Left lung (tissue), 10 donors: ENCODE results near the gene CCDC54. TPM values are rescaled to one million over a fixed set of nuclear protein-coding genes. Genes with fewer than 3 reads are reported as not detected.

Source experiments
- ATAC-seq: fragments of 200-7000 bp; cut with Tn5 transposase; one replicate; pipeline ENCODE4 v1.9.1; 2020; ENCODE audit warnings: moderate library complexity
- DNase-seq, 4 donors: peaks; one replicate each; pipeline ENCODE4 v3.0.0-alpha.2; 2013 to 2020
- H3K27ac ChIP-seq, 2 donors: fragments of 200-600 bp; sonication (generic) in 1 of 2; one replicate each; pipeline versions ENCODE4 v1.5.0 to v1.8.0; 2020 to 2021
- H3K27me3 ChIP-seq, 2 donors: fragments of 200-600 bp; sonication (generic) in 1 of 2; one replicate each; pipeline versions ENCODE4 v1.5.0 to v1.8.0; 2020 to 2021
- H3K36me3 ChIP-seq, 2 donors: fragments of 200-600 bp; sonication (generic) in 1 of 2; one replicate each; pipeline versions ENCODE4 v1.5.0 to v1.8.0; 2020 to 2021
- H3K4me1 ChIP-seq, 2 donors: fragments of 200-600 bp; one replicate each; pipeline ENCODE4 v1.8.0; 2021
- H3K4me3 ChIP-seq, 2 donors: fragments of 200-600 bp; sonication (generic) in 1 of 2; one replicate each; pipeline versions ENCODE4 v1.5.0 to v1.8.0; 2020 to 2021; ENCODE audit warnings: mild to moderate bottlenecking in 1 of 2
- H3K9me3 ChIP-seq, 2 donors: fragments of 200-600 bp; sonication (generic) in 1 of 2; one replicate each; pipeline versions ENCODE4 v1.5.0 to v1.8.0; 2020 to 2021
- CTCF ChIP-seq, 2 donors: fragments of 200-600 bp; sonication (generic) in 1 of 2; IDR thresholded peaks; one replicate each; pipeline versions ENCODE4 v1.5.0 to v1.8.0; 2021; ENCODE audit warnings: antibody characterized with exemption in 2 of 2
- intact Hi-C, 2 donors: fragments of 100-400 bp; cut with DNase I; formaldehyde crosslinking; loops; one replicate each; pipeline versions ENCODE4 v1.11.2 to v1.14.2; 2022
- polyA plus RNA-seq, 6 donors: library from polyadenylated mRNA; unstranded; fragments of 120-200 nt; gene quantifications; one replicate each; pipeline ENCODE4 v1.2.1, GENCODE V29; 2013; ENCODE audit not compliant: insufficient read length in 6 of 6
- total RNA-seq, 2 donors: library from RNA; stranded (reverse); fragmentation: NEBNext Ultra II Directional; extraction: Animal tissue kit (Norgen Biotek cat#: 25700); gene quantifications; one replicate each; pipeline ENCODE4 v1.2.1, GENCODE V29; 2021
- donor health status: DM: no; HTN: yes; CAD: no.
- donor health status: DM: no; HTN: no; CAD: no.

CCDC54 gene
- total and polyA plus RNA-seq, 8 donors = 0.13 to 0.18 (median 0.15) TPM; not detected in 4

GRCh38 chr3:107395066-107395465 lies 17.8 kb downstream of the CCDC54 start:
- Histone ChIP-seq H3K4me1 (no peaks in the 10 kb centered on the region), H3K4me3 (no peak overlapping the region), H3K9me3 (no peaks in the 10 kb centered on the region), H3K27me3 (no peaks in the 10 kb centered on the region), H3K36me3 (no peaks in the 10 kb centered on the region), H3K27ac (no peak overlapping the region)
- no peak for ATAC-seq
- intact Hi-C loops = no loop called here
- TF ChIP-seq CTCF (IDR thresholded peaks at IDR 0.05) = no peak
- DNase-seq = no peak

GRCh38 chr3:107401301-107401700 lies 24.1 kb downstream of the CCDC54 start:
- no peak overlapping the region for H3K27ac ChIP-seq
- no peaks in the 10 kb centered on the region for H3K4me1 ChIP-seq
- no peak for ATAC-seq
- H3K4me3 ChIP-seq = no peak overlapping the region
- no peaks in the 10 kb centered on the region for H3K27me3 ChIP-seq
- intact Hi-C loops = no loop called here
- no peaks in the 10 kb centered on the region for H3K36me3 ChIP-seq
- no peak for DNase-seq
- H3K9me3 ChIP-seq = no peaks in the 10 kb centered on the region
- no peak for TF ChIP-seq CTCF (IDR thresholded peaks at IDR 0.05)

GRCh38 chr3:107402214-107402613 lies 25.0 kb downstream of the CCDC54 start:
- no peak for TF ChIP-seq CTCF (IDR thresholded peaks at IDR 0.05)
- intact Hi-C loops = no loop called here
- Histone ChIP-seq H3K36me3 (no peaks in the 10 kb centered on the region), H3K9me3 (no peaks in the 10 kb centered on the region), H3K4me3 (no peak overlapping the region), H3K27ac (no peak overlapping the region), H3K4me1 (no peaks in the 10 kb centered on the region), H3K27me3 (no peaks in the 10 kb centered on the region)
- DNase-seq (no peak), ATAC-seq (no peak)

DNA sequence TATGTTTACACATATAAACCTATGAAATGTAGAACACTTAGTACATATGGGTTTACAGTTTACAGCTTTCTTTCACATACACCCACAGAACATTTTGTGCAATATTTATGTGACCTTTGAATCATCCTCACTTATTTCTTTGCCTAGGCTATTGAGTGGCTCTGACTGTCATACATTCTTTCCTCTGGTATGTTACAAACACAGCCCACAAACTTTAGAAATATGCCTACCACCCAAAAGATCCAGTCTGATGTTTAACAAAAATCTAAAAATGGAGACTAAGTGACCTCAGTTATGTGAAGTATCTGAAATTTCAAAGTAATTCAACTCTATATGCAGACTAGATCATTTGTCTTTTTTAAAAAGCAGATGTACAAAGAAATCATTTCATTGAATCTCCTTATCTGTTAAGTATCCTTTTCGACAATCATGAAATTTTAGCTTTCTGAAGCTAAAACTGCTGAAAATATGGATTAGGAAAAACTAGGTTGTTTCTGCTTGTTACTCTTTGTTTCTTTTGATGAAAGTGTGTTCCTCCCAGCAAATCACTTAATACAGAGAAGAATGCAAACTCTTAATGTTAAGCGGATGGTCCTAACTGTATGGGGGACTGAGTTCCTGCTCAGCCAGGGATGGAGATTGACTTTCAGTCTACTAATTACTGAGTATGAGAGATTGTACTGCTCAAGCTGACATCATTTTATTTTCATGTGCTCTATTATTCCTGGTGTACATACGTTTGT lies 27.7 kb downstream of the CCDC54 start:
- Histone ChIP-seq H3K4me3 (no peak overlapping the region), H3K27ac (no peak overlapping the region), H3K36me3 (no peaks in the 10 kb centered on the region), H3K4me1 (no peaks in the 10 kb centered on the region), H3K9me3 (peaks cover 0 to 12% of the 10 kb centered on the region in 2 donors), H3K27me3 (no peaks in the 10 kb centered on the region)
- no peak for DNase-seq
- intact Hi-C loops = no loop called here
- TF ChIP-seq CTCF (IDR thresholded peaks at IDR 0.05) = no peak
- ATAC-seq = no peak

- Histone ChIP-seq H3K4me1 (no peaks in the 10 kb centered on the region), H3K4me3 (no peak overlapping the region), H3K36me3 (no peaks in the 10 kb centered on the region), H3K27ac (no peak overlapping the region), H3K27me3 (no peaks in the 10 kb centered on the region), H3K9me3 (peaks cover 0 to 14% of the 10 kb centered on the region in 2 donors)
- no peak for TF ChIP-seq CTCF (IDR thresholded peaks at IDR 0.05)
- DNase-seq (no peak), ATAC-seq (no peak)
- intact Hi-C loops = no loop called here
Measured at GRCh38 chr3:107407355-107407754, 30.1 kb downstream of the CCDC54 start.
